Hindlimb muscle (tissue), 1 donor: Measurements from ENCODE around the gene ACAD11. TPM values are rescaled to one million over a fixed set of nuclear protein-coding genes. Genes with fewer than 3 reads are reported as not detected.

ENCODE experiments used
- polyA plus RNA-seq: library from polyadenylated mRNA; unstranded; fragments of 120-200 nt; gene quantifications from one replicate; pipeline ENCODE4 v1.2.1, GENCODE V29; 2013; ENCODE audit not compliant: insufficient read length

The ACAD11 gene
- polyA plus RNA-seq, 1 donor: 12.7 TPM

Other genes starting within 250 kb of the ACAD11 start
- 34.1 TPM for gene DNAJC13, start 242.3 kb downstream of the ACAD11 start, polyA plus RNA-seq
- gene ACKR4, start 62.5 kb downstream of the ACAD11 start, polyA plus RNA-seq: 0.76 TPM
- gene UBA5, start 520 bp upstream of the ACAD11 start, polyA plus RNA-seq: 30.6 TPM
- 36.1 TPM for gene NPHP3, start 62.6 kb upstream of the ACAD11 start, polyA plus RNA-seq